ENCODE results near the gene RNF44.
A peak's percentile ranks its signal among the peaks of the same experiment; 100 is the strongest.

The RNF44 gene

DNA sequence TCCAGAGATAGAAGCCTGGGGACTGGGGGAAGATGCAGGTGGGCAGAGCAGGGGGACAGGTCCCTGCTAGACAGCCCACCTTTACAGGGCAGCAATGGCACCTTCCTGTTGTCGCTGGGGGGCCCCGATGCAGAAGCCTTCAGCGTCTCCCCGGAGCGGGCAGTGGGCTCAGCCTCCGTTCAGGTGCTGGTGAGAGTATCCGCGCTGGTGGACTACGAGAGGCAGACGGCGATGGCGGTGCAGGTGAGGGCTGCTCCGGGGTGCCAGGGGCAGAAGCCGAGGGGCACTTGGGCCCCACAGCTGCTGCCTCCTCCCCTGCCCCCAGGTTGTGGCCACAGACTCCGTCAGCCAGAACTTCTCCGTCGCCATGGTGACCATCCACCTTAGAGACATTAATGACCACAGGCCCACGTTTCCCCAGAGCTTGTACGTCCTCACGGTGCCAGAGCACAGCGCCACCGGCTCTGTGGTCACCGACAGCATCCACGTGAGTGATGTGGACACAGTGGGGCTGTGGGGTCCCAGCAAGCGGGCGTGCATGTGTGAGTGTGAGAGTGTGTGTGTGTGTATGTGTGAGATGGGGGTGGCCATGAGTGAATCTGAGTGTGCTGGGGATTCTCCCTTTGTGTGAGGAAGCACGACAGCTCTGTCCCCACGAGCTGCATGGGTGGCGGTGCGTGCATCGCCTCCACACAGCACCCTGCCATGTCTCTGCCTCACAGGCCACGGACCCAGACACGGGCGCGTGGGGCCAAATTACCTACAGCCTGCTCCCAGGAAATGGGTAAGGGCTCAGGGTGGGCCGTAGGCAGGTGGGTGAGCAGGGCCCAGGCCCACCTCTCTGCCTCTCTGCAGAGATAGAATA, 40.3 kb upstream of the RNF44 start:
- TF ChIP-seq, protein P1, sequence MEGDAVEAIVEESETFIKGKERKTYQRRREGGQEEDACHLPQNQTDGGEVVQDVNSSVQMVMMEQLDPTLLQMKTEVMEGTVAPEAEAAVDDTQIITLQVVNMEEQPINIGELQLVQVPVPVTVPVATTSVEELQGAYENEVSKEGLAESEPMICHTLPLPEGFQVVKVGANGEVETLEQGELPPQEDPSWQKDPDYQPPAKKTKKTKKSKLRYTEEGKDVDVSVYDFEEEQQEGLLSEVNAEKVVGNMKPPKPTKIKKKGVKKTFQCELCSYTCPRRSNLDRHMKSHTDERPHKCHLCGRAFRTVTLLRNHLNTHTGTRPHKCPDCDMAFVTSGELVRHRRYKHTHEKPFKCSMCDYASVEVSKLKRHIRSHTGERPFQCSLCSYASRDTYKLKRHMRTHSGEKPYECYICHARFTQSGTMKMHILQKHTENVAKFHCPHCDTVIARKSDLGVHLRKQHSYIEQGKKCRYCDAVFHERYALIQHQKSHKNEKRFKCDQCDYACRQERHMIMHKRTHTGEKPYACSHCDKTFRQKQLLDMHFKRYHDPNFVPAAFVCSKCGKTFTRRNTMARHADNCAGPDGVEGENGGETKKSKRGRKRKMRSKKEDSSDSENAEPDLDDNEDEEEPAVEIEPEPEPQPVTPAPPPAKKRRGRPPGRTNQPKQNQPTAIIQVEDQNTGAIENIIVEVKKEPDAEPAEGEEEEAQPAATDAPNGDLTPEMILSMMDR (IDR thresholded peaks at IDR 0.05; ENCODE audit: low read depth, low read length, missing control alignments) = no peak
- Histone ChIP-seq H3K27ac (no peak overlapping the region), H3K27me3 (replicated peaks) (no peaks in the 10 kb centered on the region), H3K4me3 (ENCODE audit: low read depth, low read length) (no peak overlapping the region), H3K36me3 (replicated peaks) (no peaks in the 10 kb centered on the region)
- in situ Hi-C loops (cut with HindIII; ENCODE audit: low pct_ligation_motif_present, low sequenced_read_pairs) = no loop called here
- no peak for DNase-seq

GRCh38 chr5:176575488-176576422, 38.6 kb upstream of the RNF44 start:
- H3K36me3 ChIP-seq (replicated peaks) = no peaks in the 10 kb centered on the region
- no peak overlapping the region for H3K4me3 ChIP-seq (ENCODE audit: low read depth, low read length)
- no peak overlapping the region for H3K27ac ChIP-seq
- in situ Hi-C loops (cut with HindIII; ENCODE audit: low pct_ligation_motif_present, low sequenced_read_pairs) = no loop called here
- TF ChIP-seq, protein P1 (IDR thresholded peaks at IDR 0.05; ENCODE audit: low read depth, low read length, missing control alignments) = no peak
- DNase-seq = no peak
- no peaks in the 10 kb centered on the region for H3K27me3 ChIP-seq (replicated peaks)

DNA sequence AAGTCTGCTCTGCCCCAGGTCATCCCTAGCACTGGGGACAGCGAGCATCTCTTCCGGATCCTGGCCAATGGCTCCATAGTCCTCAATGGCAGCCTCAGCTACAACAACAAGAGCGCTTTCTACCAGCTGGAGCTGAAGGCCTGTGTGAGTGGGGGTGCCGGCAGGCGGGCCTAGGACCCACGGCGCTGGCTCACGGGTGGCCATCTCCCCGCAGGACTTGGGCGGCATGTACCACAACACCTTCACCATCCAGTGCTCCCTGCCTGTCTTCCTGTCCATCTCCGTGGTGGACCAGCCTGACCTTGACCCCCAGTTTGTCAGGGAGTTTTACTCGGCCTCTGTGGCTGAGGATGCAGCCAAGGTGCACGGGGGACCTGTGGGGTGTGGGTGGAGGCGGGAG, 37.9 kb upstream of the RNF44 start:
- H3K36me3 ChIP-seq (replicated peaks) = no peaks in the 10 kb centered on the region
- no peak overlapping the region for H3K4me3 ChIP-seq (ENCODE audit: low read depth, low read length)
- TF ChIP-seq, protein P1 (IDR thresholded peaks at IDR 0.05; ENCODE audit: low read depth, low read length, missing control alignments) = no peak
- in situ Hi-C loops (cut with HindIII; ENCODE audit: low pct_ligation_motif_present, low sequenced_read_pairs) = no loop called here
- H3K27ac ChIP-seq = no peak overlapping the region
- H3K27me3 ChIP-seq (replicated peaks) = no peaks in the 10 kb centered on the region
- DNase-seq = no peak

GRCh38 chr5:176574297-176574591, 37.0 kb upstream of the RNF44 start:
- H3K27ac ChIP-seq = no peak overlapping the region
- no peak for DNase-seq
- no peak overlapping the region for H3K4me3 ChIP-seq (ENCODE audit: low read depth, low read length)
- in situ Hi-C loops (cut with HindIII; ENCODE audit: low pct_ligation_motif_present, low sequenced_read_pairs) = no loop called here
- H3K27me3 ChIP-seq (replicated peaks) = no peaks in the 10 kb centered on the region
- no peaks in the 10 kb centered on the region for H3K36me3 ChIP-seq (replicated peaks)
- TF ChIP-seq, protein P1 (IDR thresholded peaks at IDR 0.05; ENCODE audit: low read depth, low read length, missing control alignments) = no peak

DNA sequence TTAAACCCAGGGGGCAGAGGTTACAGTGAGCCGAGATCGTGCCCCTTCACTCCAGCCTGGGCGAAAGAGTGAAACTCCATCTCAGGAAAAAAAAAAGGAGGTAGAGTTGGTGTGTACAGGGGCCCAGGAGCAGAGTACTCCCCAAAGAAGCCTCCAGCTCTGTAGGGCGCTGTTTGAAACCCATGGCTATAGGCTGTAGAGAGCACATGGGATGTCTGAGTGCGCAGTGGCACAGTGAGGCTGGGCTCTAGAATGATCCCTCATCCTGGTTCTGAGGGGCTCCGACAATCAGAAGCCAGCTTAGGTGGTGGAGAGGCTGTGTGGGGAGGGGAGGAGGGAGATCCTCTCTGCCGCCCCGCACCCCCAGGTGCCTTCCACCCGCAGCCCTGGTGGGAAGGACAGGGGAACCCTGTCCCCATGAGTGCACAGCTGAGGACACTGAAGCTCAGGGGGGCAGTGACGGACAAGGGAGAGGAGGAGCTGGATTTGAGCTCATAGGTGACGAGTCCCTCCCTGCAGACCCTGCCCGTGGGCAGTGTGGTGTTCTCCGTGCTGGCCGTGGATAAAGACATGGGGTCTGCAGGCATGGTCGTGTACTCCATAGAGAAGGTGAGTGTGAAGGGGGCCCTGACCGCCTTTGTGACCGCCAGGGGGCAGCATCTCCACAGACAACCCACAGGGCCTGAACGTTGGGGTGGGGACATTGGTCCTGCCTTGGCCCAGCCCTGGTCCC, 36.5 kb upstream of the RNF44 start:
- in situ Hi-C loops (cut with HindIII; ENCODE audit: low pct_ligation_motif_present, low sequenced_read_pairs) = no loop called here
- TF ChIP-seq, protein P1 (IDR thresholded peaks at IDR 0.05; ENCODE audit: low read depth, low read length, missing control alignments) = peak; percentile 89
- Histone ChIP-seq H3K4me3 (ENCODE audit: low read depth, low read length) (no peak overlapping the region), H3K27ac (no peak overlapping the region), H3K36me3 (replicated peaks) (no peaks in the 10 kb centered on the region), H3K27me3 (replicated peaks) (no peaks in the 10 kb centered on the region)
- DNase-seq = peak; percentile 25
